Measurements from ENCODE around the gene MMP1.
"Not testable (repeated sequence)": the region's sequence is repeated elsewhere in the genome, so short reads cannot be mapped to it uniquely, and the experiment has no call there.

The MMP1 gene

DNA sequence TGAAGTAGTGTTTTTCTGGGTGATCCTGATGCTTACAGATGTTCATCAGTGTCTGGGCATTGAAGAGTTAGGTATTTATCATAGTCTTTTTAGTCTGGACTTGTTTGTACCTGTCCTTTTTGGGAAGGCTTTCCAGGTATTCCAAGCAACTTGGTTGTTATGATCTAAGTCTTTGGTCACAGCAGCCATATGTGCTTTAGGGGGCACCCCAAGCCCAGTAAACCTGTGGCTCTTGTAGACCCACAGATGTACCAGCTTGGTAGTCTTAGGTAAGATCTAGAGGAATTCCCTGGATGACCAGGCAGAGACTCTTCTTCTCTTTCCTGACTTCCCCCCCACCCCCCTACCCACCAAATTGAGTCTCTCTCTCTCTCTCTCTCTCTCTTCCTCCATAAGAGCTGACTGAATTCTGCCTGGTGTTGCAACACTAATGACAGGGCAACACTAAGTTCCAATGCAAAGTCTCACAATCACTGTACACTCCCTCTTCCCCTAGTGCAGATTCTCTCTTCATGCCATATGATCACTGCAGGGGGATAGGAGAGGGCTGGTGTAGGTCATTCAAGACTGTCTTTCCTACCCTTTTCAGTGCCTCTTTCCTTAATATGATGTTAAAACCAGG, 48.7 kb downstream of the MMP1 start:
- DNase-seq (ENCODE audit: low read depth) = no peak
- no peak overlapping the region for H3K4me3 ChIP-seq (ENCODE audit: low read length)
- TF ChIP-seq CTCF (conservative IDR thresholded peaks at IDR 0.05; ENCODE audit: low read length) = no peak

DNA sequence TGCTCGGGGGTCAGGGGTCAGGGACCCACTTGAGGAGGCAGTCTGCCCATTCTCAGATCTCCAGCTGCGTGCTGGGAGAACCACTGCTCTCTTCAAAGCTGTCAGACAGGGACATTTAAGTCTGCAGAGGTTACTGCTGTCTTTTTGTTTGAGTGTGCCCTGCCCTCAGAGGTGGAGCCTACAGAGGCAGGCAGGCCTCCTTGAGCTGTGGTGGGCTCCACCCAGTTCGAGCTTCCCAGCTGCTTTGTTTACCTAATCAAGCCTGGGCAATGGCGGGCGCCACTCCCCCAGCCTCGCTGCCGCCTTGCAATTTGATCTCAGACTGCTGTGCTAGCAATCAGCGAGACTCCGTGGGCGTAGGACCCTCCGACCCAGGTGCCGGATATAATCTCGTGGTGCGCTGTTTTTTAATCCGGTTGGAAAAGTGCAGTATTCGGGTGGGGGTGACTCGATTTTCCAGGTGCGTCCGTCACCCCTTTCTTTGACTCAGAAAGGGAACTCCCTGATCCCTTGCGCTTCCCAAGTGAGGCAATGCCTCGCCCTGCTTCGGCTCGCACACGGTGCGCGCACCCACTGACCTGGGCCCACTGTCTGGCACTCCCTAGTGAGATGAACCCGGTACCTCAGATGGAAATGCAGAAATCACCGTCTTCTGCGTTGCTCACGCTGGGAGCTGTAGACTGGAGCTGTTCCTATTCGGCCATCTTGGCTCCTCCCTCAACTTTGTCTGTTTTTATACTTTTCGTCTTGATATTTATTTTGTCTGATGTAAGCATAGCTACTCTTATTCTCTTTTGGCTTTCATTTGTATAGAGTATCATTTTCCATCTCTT, 51.0 kb downstream of the MMP1 start:
- not testable (repeated sequence) for H3K4me3 ChIP-seq (ENCODE audit: low read length); DNase-seq (ENCODE audit: low read depth)
